Epithelial cell of esophagus (primary cell): Measurements from ENCODE around the gene RGPD8.
A peak's percentile ranks its signal among the peaks of the same experiment; 100 is the strongest.
"Not testable (repeated sequence)": the region's sequence is repeated elsewhere in the genome, so short reads cannot be mapped to it uniquely, and the experiment has no call there.

Source experiments
- DNase-seq: peaks from one replicate; pipeline ENCODE4 v3.0.0; 2010; ENCODE audit warnings: low read depth
- H3K4me3 ChIP-seq: 2 replicates; pipeline ENCODE4 v1.5.1; 2011; ENCODE audit warnings: mild to moderate bottlenecking, low read length, control low read depth
- CTCF ChIP-seq: IDR thresholded peaks from 2 replicates; pipeline ENCODE4 v1.5.1; 2011; ENCODE audit warnings: low read depth, mild to moderate bottlenecking, low read length, control low read depth, inconsistent platforms; ENCODE audit not compliant: insufficient read depth; ENCODE audit errors: missing control alignments

The RGPD8 gene

DNA sequence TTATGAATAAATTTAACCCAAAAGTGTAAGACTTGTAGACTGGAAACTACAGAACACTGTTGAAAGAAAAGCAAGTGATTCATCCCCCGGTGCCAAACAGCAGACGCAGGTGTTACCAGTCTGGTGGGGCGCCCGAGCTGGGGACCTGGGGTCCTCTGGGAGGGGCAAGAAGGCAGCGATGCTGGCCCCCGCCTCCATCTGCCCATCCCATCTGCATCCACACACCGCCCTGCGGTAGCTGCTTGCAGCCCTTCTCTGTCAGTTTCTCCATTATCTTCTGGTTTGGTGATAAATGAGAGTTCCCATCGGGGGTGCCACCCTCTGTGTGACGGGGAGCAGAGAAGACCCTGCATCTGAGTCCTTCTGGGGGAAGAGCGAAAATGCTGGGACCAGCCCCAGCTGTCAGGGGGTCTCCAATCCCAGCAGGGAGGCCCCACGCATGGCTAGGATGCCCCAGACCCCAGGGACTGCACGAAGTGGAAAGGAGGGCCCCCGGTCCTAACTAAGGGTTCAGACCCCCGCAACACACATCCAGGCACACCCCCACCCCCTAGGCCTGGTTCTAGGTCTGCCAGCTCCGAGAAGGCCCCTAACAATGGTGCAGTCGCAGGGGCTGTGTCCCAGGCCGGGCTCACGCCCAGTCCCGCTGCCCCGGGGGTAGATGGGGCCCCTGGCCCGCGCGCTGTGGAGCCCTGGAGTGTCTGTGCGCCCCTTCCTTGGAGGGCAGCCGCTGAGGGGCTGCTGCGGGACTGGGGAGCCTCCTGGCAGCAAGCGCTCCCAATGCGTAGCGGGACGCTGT lies 686 bp upstream of the RGPD8 start:
- no peak for DNase-seq
- H3K4me3 ChIP-seq = no peak overlapping the region
- TF ChIP-seq CTCF = no peak

DNA sequence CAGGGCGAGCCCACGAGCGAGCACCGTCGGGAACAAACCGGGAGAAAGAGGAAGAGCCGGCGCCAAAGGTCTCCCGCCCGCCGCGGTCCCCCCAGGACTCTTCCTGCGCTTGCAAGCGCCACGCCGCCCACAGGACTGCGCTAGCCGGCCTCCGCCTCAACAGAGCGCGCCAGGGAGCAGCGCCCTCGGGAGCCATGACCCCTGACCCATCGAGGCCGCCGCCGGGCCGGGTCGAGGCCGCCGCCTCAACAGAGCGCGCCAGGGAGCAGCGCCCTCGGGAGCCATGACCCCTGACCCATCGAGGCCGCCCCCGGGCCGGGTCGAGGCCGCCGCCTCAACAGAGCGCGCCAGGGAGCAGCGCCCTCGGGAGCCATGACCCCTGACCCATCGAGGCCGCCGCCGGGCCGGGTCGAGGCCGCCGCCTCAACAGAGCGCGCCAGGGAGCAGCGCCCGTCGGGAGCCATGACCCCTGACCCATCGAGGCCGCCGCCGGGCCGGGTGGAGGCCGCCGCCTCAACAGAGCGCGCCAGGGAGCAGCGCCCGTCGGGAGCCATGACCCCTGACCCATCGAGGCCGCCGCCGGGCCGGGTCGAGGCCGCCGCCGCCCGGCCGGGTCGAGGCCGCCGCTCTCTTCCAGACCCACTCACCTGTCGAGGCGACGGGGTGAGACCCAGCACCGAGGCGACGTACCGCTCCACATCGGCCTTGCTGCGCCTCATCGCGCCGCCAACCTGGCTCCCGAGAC lies 538 bp downstream of the RGPD8 start:
- DNase-seq = not testable (repeated sequence)

DNA sequence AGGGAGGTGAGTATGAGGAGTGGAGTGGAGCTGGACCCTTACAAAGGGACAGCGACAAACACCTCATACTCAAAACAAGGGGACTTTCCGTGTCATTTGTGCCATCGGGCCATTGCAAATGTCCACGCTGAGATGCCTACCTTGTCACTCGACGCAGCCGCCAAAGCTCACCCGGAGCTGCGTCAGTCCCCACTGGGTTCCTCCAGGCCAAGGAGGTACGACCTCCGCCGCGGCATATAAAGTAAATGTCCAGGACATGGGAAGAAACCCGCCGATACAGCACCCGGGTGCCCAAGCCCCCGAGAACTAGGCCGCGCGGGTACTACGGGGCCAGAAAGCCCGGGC lies 1.1 kb downstream of the RGPD8 start:
- not testable (repeated sequence) for DNase-seq
- H3K4me3 ChIP-seq = peak overlapping the region; percentile 43

More for the DNA sequence above, 538 bp downstream of the RGPD8 start:
- H3K4me3 ChIP-seq = peak overlapping the region; percentile 43

DNA sequence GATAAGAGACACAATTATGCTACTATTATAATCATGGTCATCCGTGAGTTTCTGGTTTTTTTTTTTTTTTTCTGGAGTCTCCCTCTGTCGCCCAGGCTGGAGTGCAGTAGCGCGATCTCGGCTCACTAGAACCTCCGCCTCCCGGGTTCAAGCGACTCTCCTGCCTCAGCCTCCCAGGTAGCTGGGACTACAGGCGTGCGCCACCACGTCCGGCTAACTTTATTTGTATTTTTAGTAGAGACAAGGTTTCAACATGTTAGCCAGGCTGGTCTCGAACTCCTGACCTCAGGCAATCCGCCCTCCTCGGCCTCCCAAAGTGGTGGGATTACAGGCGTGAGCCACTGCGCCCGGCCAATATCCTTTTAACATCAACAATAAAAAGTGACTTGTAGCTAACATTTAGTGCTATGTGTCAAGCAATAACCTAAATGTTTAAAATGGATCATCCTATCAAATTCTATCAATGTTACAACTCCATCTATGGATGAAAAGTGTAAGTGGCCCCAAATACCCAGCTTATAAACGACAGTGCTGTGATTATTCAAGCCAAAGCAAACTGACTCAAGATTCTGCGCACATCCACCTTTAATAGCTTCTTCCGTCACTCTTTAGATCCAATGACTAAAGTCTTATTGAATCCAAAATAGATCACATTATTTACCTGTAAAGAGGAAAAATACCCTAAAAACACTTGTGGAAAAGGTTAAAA lies 1.7 kb downstream of the RGPD8 start:
- peak overlapping the region; percentile 43 for H3K4me3 ChIP-seq
- not testable (repeated sequence) for DNase-seq

DNA sequence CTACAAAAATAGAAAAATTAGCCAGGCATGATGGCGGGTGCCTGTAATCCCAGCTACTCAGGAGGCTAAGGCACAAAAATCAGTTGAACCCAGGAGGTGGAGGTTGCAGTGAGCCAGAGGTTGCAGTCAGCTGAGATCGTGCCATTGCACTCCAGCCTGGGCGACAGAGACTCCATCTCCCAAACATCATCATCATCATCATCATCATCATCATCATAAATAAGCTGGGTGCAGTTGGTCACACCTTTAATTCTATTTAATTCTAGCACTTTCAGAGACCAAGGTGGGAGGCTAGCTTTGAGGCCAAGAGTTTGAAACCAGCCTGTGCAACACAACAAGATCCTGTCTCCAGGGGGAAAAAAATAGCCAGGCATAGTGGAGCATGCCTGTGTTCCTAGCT lies 8.9 kb downstream of the RGPD8 start:
- not testable (repeated sequence) for DNase-seq, H3K4me3 ChIP-seq

- not testable (repeated sequence) for DNase-seq, H3K4me3 ChIP-seq
These were observed 16.6 kb downstream of the RGPD8 start for GRCh38 chr2:112416860-112417259.

DNA sequence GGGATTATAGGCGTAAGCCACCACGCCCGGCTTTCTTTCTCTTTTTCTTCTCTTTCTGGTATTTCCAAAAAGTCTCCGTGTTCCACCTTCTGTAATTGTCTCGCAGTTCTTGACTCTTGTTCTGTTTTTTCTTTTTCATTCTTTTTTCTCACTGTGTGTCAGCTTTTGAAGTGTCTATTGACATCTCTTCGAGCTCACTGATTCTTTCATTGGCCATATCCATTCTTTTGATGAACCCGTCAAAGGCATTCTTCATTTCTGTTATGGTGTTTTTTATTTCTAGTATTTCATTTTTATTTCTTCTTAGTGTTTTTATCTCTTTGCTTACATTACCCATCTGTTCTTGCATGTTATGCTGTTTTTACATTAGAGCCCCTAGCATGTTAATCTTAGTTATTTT lies 73.4 kb downstream of the RGPD8 start:
- not testable (repeated sequence) for DNase-seq, H3K4me3 ChIP-seq

DNA sequence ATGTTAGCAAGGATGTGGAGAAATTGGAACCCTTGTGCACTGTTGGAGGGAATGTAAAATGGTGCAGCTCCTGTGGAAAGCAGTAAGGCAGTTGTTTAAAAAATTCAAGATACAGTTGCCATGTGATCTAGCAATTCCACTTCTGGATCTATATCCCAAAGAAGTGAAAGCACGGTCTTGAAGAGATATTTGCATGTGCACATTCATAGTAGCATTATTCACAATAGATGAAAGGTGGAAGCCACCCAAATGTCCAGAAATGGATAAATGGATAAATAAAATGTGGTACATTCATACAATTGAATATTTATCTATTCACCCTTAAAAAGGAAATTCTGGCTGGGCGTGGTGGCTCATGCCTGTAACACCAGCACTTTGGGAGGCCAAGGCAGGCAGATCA lies 79.1 kb downstream of the RGPD8 start:
- DNase-seq, H3K4me3 ChIP-seq: not testable (repeated sequence)

DNA sequence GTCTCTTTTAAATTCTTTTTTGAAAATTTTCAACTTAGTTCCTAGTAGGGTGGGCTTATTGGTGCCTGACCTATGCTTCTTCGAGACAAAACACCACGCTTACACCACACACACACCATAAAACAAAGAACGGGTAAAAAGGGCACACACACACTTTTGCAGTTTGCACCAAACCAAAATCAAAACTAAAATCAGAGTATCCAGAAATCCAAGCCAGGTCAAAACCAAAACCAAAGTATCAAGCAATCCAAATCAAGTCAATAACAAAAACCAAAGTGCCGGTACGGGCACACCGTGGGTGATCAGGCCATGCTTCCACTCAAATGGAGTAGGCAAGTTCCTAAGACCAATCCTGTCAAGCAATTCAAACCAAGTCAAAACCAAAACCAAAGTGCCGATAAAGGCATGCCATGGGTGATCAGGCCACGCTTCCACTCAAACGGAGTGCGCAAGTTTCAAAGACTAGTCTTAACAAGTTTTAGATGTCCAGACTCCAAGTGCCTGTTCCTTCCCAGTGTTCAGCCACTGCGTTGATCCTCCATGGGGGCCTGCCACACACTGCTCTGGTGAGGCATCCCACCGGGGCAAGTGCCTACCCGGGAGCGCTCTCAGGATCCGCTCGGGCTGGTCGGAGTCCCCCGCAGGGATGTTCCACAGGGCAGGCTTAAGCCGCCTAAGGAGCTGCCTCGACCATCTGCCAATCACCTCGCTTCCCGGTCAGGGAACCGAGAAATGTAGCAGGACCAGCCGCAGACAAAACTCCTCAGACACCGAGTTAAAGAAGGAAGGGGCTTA lies 80.4 kb downstream of the RGPD8 start:
- H3K4me3 ChIP-seq, DNase-seq: not testable (repeated sequence)

GRCh38 chr2:112352292-112352691 lies 81.2 kb downstream of the RGPD8 start:
- H3K4me3 ChIP-seq, DNase-seq: not testable (repeated sequence)

DNA sequence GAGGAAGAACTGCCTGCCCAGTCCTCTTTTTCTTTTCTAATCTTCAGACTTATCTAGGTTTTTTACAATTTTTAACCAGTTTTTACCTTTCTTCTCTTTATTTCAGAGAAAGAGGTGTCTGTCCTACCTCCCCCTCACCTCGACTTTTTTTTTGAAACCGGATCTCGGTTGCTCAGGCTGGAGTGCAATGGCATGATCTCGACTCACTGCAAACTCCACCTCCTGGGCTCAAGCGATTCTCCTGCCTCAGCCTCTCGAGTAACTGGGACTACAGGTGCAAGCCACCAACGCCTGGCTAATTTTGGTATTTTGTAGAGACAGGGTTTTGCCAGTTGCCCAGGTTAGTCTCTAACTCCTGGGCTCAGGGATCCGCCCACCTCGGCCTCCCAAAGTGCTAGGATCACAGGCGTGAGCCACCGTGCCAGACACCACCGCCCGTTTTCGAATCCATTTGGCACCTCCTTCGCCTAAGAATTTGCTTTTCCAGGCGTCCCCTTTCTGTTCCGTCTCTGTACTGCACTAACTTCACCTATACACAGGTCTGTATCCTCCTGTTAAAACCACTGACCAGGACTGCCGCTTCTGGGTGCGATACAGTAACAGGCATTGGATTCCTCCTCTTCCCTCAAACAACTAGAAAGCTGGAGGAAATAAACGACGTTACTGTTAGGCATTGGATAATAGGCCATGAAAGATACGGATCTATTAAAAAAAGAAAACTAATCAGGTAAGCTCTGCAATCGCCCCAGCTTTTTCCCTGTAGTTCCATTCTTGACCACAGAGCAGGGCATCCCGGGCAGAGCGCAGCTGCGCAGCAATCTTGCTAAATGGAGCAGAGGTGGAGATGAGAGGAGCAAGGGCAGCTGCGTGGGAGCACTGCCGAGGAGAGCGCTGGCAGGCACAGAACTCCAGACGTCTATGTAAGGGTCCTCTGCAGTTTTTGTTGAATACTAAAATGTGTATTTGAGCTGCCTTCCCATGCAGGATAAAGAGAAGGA lies 88.1 kb downstream of the RGPD8 start:
- TF ChIP-seq CTCF = peak; percentile 17
- no peak for DNase-seq
- no peak overlapping the region for H3K4me3 ChIP-seq
